ENCODE measurements around the gene STX17.

The STX17 gene

DNA sequence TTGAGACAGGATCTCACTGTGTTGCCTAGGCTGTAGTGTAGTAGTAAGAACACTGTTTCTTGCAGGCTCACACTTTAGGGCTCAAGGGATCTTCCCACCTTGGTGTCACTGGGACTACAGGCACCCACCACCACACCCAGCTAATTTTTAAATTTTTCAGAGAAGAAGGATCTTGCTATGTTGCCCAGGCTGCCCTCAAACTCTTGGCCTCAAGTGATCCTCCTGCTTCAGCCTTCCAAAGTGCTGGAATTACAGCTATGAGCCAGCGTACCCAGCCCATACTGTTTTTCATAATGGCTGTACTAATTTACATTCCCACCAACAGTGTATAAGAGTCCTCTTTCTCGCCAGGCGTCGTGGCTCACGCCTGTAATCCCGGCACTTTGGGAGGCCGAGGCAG, 5.1 kb downstream of the STX17 start:
- no peak for DNase-seq

DNA sequence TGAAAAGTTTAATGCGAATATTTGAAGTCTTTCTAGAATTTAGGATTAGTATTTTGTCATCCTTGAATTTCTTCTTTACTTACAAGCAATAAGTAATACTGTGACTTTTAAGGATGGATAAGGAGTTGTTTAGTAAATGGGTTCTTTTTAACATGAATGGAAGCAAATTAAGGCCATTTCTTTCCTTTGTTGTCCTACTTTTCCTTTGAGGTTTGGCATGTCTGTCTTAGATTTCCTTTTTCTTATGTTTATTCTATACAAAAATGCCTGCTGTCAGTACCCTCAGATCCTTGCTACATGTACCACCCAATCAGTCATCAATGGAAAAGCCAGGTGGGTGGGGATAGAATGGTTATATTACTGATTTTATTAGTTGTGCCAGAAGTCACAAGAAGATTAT, 10.2 kb downstream of the STX17 start:
- no peak for DNase-seq

DNA sequence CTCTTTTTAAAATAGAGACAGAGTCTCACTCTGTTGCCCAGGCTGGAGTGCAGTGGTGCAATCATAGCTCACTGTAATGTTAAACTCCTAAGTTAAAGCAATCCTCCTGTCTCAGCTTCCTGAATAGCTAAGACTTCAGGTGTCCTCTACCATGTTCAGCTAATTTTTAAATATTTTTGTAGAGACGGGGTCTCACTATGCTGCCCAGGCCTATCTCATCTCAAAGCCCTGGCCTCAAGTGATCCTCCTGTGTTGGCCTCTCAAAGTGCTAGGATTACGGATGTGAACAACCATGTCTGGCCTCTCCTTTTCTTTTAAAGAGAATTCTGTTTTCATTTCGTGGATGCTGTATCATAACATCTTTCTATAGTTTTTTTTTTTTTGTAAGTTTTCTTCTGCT, 11.7 kb downstream of the STX17 start:
- DNase-seq = no peak

DNA sequence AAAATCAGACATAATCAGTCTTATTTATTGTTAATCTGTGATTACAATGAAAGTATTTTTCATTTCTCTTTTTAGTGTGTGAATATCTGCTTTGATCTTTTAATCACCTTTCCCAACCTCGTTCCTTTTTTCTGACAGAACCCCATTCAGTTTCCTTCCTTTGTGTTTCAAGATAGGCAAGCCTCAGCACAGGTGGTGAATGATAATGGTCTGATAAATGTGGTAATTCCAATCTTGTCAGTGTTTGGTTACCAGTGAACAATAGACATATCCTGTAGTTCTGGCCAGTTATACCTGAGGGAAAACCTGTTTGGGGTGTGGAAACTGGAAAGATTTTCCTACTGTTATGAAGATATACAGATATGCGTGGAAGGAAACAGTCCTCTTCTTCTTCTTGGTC, 13.5 kb downstream of the STX17 start:
- no peak for DNase-seq

DNA sequence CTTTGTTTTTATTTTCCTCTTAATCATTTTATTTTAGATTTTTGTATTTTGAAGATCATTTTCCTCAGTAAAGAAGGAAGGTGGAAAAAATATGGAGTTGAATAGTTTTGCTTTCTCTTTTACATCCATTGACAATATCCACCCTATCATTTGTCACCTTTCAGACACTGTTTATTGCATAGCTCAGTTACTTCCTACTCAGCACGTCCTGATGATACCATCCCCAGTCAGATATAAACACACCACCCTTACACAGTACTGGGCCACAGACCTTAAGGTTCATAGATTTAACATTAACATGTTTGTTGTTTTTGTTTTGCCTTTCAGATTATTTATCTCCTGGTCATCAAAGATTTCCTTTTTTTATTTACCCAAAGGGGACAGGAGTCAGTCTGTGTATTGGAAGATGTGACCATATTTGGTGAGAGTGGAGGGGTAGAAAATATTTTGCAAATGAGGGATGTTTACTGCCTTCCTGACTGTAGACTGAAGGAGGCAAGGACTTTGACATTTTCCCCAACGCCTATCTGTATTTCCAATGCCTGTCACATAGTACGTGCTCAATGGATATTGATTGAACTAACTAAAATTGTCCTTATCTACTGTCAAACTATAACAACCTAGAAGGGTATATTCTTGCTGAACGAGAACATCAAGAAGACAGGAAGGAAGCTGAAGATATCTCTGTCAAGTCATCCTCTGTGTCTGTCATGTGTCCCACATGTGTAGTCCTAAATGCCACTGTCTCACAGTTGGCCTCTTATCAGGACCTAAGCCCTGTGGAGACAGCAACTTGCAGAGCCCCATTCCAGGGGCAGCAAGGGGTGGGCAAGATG, 15.6 kb downstream of the STX17 start:
- DNase-seq = no peak

DNA sequence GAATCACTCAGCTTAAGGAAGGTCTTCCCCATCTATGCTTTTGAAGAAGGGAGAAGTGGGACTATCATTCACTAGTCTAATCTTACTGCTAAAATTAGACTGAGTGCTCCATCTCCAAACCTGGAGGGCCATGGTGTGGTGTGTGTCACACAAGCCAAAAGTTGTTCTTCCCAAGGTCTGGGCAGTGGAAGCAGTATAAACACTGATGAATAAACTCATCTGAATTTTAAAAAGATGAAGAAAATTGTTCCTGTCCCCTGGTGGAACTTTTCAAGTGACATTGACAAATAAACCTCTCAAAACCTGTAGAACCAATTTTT, 16.2 kb downstream of the STX17 start:
- DNase-seq = no peak

DNA sequence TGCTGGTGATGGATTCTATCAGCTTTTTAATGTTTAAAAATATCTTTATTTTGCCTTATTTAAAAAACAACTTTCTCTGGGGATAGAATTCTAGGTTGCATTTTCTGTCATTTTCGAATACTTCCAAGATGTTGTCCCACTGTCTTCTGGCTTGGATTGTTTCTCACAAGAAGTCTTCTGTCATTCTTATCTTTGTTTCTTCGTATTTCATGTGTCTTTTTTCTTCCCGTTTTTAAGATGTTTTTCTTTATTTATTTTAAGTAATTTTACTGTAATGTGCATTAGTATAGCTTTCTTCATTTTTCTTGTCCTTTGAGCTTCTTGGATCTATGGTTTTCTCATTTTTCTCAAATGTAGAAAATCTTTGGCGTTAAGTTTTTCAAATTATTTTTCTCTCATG, 19.1 kb downstream of the STX17 start:
- no peak for DNase-seq

DNA sequence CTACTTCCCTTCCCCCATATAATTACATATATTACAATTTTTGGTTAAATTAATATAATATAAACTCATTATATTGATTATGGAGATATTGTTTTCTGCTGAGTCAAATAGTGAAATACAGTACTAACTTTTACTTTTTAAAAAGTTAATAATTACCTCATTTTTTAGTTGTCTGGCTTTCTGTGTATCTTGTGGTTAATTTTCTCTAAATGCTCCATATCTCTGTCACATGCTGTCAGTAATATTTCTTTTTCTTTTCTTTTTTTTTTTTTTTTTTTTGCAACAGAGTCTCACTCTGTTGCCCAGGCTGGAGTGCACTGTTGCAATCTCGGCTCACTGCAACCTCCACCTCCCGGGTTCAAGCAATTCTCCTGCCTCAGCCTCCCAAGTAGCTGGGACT, 23.2 kb downstream of the STX17 start:
- no peak for DNase-seq

DNA sequence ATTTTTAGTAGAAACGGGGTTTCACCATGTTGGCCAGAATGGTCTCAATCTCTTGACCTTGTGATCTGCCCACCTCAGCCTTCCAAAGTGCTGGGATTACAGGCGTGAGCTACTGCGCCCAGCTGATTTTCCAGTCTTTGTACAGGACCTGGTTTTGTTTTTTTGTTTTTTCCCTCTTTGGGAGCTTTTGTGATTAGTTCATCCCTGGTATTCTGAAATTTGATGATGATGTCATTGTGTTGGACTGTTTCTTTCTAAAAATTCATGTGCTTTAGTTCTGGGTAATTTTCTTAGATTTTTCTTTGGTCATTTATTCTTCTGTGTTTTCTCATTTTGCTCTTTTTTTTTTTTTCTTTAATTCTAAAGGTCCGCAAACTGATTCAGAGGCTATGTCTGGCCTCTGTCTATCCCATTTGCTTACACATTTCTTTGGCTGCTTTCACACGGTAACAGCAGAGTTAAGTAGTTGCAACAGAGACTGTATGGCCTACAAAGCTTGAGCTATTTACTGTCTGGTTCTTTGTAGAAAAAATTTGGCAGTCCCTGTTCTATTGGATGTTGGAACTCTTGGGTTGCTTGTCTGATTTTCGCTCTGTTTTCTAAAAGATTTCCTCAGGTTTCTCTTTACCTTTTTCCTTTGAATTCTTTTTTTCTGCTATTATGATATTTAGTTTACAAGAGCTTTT, 24.8 kb downstream of the STX17 start:
- DNase-seq = no peak

DNA sequence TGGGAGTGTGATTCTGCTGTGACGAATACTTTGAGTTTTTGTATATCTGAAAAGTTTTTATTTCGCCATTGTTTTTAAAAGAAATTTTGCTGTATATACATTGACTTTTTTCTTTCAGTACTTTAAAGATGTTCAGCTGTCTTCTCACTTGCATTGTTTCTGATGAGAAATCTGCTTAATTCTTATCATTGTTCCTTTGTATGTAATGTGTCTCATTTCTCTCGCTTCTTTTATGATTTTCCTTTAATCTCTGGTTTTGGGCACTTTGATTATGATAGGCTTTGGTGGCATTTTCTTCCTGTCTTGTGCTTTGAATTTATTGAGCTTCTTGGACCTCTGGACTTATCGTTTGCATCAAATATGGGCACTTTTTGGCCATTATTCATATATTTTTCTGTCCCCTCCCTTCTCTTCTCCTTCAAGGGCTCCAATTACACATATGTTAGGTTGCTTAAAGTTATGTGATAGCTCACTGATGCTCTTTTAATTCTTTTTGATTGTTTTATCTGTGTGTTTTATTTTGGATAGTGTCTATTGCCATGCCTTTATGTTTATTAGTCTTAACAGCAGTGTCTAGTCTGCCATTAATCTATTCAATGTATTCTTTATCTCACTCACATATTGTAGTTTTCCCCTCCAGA, 30.6 kb downstream of the STX17 start:
- no peak for DNase-seq

DNA sequence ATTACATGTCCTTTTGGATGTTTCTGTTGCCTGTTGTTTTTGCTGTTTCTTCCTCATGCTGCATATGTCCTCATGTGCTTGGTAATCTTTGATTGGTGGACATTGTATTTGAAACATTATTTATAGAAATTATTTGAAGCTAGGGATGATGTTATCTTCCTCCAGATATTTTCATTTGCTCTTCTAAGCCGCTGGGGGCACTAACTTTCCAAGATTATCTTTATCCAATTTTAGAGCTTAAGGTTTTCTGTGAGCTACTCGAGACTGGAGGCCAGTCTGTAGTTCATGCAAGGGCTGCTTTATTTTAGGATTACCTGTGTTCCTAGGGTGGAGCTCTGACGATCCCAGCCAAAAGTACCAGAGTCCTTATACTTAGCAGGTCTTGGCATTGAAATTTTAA, 40.9 kb downstream of the STX17 start:
- DNase-seq = no peak

DNA sequence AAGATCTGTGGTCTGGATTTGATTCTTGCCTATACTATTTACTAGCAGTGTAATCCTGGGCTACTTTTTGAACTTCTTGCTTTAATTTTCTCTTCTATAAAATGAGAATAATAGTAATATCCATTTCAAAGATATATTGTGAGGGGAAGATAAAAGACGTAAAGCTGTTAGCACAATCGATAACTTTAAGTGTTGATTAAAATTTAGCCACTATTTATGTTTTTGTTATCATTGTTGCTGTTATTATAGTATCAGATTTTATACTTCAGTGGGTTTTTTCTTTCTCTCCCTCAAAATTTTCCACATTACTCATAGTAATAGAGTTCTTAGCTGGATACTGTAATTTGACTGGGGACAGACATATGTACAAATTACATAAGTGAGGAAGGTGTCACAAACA, 42.0 kb downstream of the STX17 start:
- DNase-seq = no peak

DNA sequence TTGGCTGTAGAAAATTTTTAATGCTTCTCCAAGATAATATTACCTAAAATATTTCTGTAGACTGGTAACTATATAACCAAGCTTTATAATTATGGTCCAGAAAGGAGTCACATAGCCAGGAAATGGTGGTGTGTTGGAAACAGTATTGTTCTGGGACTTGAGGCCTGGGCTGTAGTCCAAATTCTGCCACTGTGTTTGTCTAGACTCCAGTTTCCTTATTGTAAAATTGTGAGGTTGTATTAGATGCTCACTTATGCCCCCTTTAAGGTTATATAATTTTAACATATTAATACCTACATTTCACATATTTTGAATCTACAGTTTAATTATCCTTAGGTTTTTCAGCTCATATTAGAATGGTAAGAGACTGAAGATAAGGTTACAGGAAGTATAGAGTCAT, 42.4 kb downstream of the STX17 start:
- no peak for DNase-seq

DNA sequence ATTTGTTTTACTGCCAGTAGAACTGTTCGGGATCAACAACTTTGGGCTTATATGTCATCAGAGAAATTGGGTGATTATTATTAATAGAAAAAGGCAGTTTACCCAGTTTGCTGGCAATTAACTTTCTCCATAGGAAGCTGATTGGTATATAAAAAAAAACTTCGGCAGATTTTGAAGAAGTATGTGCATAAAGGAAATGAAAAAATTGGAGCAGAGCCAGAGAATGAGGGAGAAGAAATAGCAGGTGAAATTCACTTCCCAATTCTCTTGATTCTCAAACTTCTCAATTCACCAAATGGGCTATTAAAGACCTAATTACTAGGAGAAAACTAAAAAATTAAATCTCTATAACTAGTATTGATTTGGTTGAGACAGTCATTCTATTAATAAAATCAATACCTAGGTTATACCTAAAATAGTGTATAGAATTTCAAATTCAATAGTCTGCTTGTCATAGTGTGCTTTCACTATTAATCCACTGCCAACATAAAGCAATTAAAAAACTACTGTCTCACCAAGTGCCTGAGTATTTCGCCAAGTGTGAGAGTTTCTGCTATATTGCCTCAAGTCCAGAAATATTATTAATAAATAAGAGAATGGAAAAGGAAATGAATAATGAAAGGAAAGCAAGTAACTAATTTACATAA, 47.5 kb downstream of the STX17 start:
- peak; percentile 35 for DNase-seq

DNA sequence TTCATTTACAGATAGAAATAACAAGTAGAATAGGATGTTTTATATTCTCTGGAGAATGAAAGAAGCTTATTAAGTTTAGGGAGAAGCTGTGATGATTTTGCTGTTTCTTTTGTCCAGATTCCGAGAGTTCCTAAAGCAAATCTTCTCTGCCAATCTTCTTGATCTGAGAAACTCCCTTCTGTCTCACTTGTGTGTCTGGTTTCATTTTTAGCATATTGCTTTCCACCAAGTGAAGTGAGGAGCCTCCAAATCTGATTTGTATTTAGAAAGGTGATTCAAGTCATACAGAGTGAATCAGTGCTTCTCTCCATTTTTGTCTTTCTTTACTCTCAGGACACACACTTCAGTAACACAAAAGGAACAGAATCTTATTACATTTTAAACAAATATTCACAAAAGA, 48.4 kb downstream of the STX17 start:
- DNase-seq = peak; percentile 72

DNA sequence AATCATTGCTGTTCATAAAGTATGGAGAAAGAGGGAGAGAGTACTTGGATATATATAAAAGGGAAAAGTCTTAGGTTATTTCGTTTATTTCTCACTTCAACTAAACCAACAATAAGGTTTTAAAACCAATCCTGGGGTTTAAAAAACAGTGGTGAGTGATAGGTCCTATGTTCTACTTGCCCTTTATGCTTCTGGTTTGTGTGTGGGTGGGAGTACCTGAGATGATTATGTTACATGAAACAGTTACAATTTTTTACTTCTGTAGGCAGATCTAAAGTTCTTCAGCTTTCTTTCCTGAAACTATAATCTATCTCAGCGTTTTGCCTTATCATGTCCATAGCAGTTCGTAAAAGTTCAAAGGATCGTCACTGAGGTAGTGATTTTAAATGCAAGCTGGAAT, 49.2 kb downstream of the STX17 start:
- no peak for DNase-seq

DNA sequence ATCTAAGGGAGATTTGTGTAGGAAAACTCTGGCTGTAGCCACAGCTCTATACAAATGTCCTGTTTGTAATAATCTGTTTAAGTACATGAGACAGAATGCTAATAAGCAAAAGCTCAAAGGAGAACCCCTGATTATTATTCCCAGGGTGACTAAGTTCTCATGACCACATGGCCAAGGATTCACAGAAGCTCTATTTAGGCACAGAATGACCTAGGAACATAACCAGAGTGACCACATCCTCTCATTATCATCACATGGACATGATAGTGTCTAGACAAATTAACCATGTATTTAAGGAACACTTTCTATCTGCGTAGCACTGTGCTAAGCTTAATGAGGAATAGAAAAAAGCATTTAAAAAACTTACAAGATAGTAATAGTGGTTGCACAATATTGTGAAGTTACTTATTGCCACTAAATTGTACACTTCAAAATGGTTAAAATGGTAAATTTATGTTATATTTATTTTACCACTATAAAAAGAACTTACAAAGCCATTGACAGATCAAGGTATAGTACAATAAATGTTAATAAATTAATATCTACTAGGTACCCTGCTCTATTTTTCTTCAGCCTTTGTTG, 56.3 kb downstream of the STX17 start:
- DNase-seq = no peak

DNA sequence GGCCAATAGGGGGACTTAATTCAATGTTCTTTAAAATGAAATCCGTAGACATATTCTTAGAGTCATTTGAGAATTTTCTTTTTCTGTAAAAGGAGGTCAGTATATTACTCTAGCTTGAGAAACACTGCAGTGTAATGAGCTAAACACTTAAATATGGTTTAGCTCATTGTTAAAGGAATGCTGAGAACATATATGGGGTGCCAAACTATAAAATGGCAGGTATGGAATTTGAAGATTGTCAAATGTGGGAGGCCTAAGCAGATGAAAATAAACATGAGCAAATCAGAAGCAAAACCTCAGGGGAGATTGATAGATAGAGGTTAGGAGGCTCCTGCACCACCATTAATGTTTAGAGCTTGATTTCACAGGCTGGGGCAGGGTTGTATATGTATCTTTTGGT, 57.9 kb downstream of the STX17 start:
- DNase-seq = no peak

DNA sequence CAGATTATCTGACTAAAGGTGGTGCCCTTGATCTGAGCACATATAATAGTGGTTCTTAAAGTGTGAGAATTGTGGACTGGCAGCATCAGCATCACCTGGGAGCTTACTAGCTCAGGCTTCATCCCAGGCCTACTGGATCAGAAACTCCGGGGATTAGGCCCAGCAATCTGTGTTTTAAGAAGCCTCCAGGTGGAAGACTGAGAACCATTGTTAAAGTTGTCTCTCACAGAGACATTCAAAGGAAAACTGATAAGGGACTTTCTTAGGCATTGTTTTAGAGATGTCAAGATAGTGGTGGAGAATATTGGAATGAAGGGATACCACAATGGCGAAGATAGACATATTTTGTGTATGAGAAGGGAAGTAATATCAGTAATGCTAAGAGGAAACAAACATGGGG, 59.5 kb downstream of the STX17 start:
- DNase-seq = no peak

DNA sequence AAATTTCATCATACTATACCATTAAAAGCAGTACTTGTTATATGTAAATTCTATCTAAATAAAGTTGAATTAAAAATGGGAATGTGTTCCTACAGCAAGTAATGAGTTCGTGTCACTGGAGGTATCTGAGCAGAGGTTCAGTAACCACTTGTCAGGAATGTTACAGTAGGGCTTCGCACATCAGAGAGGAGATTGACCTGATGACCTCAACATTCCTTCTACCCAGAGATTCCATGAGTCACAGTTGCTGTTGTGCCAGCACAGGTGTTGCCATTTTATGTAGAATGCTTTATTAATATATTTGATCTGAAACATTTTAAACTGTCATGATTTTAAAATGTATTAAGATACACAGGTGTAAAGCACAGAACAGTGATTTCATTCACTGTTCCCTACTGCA, 60.3 kb downstream of the STX17 start:
- no peak for DNase-seq

DNA sequence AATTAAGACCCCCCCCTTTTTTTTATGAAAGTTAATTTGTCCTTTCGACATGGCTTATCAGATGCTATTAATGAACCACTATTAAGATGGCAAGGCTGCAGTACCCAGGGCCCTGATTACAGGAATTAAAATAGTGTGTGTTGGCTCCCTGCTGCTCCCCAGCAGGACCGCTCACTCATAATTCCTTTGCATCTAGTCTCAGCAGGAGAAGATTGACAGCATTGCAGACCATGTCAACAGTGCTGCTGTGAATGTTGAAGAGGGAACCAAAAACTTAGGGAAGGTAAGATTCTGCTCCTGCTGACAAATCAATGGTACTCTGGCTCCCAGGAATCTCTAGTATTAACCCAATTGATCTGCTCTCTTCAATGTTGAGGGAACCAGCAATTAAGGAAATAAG, 61.0 kb downstream of the STX17 start:
- no peak for DNase-seq

DNA sequence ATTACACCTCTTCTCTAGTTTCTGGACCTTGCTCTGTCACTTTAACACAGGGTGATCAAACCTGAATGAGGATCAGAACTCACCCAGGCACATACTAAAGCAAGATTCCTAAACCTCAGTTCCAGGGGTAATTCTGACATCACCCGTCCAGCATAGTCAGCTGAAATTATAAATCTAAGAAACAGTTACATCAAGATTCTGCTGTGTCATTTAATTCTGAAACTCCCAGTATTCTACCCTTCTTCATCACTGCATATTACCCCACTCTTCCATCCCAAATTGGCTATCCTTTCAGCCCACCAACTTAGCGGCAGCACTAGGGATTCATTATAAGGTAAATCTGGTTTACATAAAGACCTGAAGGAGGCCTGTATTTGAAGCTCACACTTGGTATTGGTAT, 64.0 kb downstream of the STX17 start:
- no peak for DNase-seq

DNA sequence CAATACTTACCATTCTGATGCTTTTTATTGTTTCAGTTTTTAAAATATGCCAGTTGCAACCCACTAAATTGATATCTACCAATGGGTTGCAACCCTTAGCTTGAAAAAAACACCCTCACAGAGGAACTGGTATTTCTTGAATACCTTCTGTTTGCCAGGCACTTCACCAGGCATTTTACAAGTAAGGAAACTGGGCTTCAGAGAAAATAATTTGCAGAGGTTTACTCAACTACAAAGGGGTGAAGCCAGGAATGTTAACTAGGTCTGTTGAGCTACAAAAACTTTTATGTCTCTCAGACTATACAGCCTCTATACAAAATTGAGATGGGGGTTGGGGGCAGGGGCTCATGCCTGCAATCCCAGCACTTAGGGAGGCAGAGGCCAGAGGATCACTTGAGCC, 65.0 kb downstream of the STX17 start:
- DNase-seq = no peak

DNA sequence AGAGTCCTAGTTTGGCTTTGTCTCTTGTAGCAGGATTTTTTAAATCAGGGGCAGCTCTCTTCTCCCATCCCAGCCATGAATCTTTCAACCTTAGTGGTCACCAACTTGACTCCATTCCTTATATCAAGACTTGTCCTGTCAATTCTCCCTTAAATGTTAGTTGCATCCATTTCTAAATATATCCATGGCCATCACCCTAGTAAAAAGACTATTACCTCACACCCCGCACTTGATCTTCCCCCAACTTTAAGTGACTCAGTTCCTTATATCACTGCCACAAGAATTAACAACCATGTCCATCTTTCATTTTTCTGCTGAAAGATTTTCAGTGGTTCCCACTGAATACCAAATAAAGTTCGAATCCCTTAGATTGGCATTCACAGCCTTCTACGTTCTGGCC, 67.0 kb downstream of the STX17 start:
- no peak for DNase-seq

Measured in activated CD4-positive, alpha-beta T cell treated with anti-CD3 and anti-CD28 coated beads, Interleukin-2, Interleukin-6, amounts not matched to agents 100 ng/mL and 50 ng/mL, durations not matched to agents 16 hours and 8 hours (primary cell).